K562 (cell line): ENCODE data around the gene PDE1C. TPM values are rescaled to one million over a fixed set of nuclear protein-coding genes. Genes with fewer than 3 reads are reported as not detected.

Source experiments
- ATAC-seq: fragments of 200-7000 bp; cut with Tn5 transposase; 3 replicates; pipeline ENCODE4 v1.9.1; 2020; ENCODE audit warnings: moderate library complexity
- BruUV-seq: library from RNA; stranded (reverse); fragments of 400-500 nt; replicated peaks from 2 replicates; lab custom pipeline; 2021; lab: Mats Ljungman, UMichigan
- CTCF ChIA-PET: fragments of 300-600 bp; formaldehyde crosslinking; extraction: SDS; loops from one replicate; lab custom pipeline; 2021; ENCODE audit warnings: low intra/inter-chr PET ratio; lab: Yijun Ruan, JAX
- POLR2A ChIA-PET: fragments of 300-600, 350-650 bp; sonication (Branson Sonifier 250); formaldehyde crosslinking; extraction: SDS; loops from one replicate; lab custom pipeline; 2021; ENCODE audit warnings: antibody characterized with exemption, inconsistent platforms; lab: Yijun Ruan, JAX
- DNase-seq, 4 experiments: peaks; one replicate each; pipeline versions ENCODE4 v3.0.0 to v3.0.0-alpha.2; 2011 to 2018; ENCODE audit warnings: low spot score in 3 of 4, mixed read lengths in 3 of 4; ENCODE audit errors: extremely low read depth in 1 of 4
- FAIRE-seq: peaks from 2 replicates; lab custom pipeline; 2011; peaks lifted over from hg19 to GRCh38; lab: Jason Lieb, UNC
- H2AFZ ChIP-seq: 2 replicates; pipeline ENCODE4 v1.6.0; 2011; ENCODE audit warnings: low read depth, low read length, control low read depth, inconsistent platforms
- H3K27ac ChIP-seq: fragments of 200-600 bp; 3 replicates; pipeline ENCODE4 v1.8.0; 2011; ENCODE audit warnings: low read depth, mild to moderate bottlenecking, control low read depth, inconsistent platforms, low read length, moderate library complexity, mixed read lengths; ENCODE audit errors: extremely low read depth
- H3K27me3 ChIP-seq, 2 experiments: fragments of 300-600 bp in 1 of 2; 2 replicates in 1 of 2; 3 replicates in 1 of 2; pipeline versions ENCODE4 v1.6.0 to v1.8.0; 2011; ENCODE audit warnings: inconsistent platforms in 2 of 2, low read length in 2 of 2, mild to moderate bottlenecking in 1 of 2, mixed read lengths in 1 of 2, moderate library complexity in 1 of 2; ENCODE audit not compliant: control insufficient read depth in 2 of 2, insufficient read depth in 2 of 2
- H3K36me3 ChIP-seq: fragments of 300-600 bp; 3 replicates; pipeline ENCODE4 v1.8.0; 2011; ENCODE audit warnings: mild to moderate bottlenecking, low read length, inconsistent platforms; ENCODE audit not compliant: control insufficient read depth, insufficient read depth
- H3K4me1 ChIP-seq, 2 experiments: fragments of 200-600 bp in 1 of 2; replicated peaks in 1 of 2; 2 replicates in 1 of 2; 3 replicates in 1 of 2; pipeline versions ENCODE4 v1.5.1 to v1.8.0; 2011; ENCODE audit warnings: inconsistent platforms in 2 of 2, low read length in 2 of 2, mild to moderate bottlenecking in 1 of 2, mixed read lengths in 1 of 2, moderate library complexity in 1 of 2; ENCODE audit not compliant: control insufficient read depth in 2 of 2, insufficient read depth in 2 of 2
- H3K4me2 ChIP-seq: 2 replicates; pipeline ENCODE4 v1.6.1; 2011; ENCODE audit warnings: low read length, control low read depth, inconsistent platforms, mixed read lengths; ENCODE audit not compliant: insufficient read depth
- H3K4me3 ChIP-seq: fragments of 200-600 bp; sonication (generic), shearing (Covaris generic); 2 replicates; pipeline ENCODE4 v1.5.1; 2016; ENCODE audit warnings: control low read depth, inconsistent platforms
- H3K79me2 ChIP-seq: fragments of 200-600 bp; 3 replicates; pipeline ENCODE4 v1.8.0; 2011; ENCODE audit warnings: low read length, inconsistent platforms; ENCODE audit not compliant: control insufficient read depth, insufficient read depth
- H3K9ac ChIP-seq, 2 experiments: 2 replicates each; pipeline versions ENCODE4 v1.6.0 to v1.6.1; 2011; ENCODE audit warnings: low read depth in 2 of 2, low read length in 2 of 2, control low read depth in 1 of 2, inconsistent platforms in 1 of 2, mild to moderate bottlenecking in 1 of 2, mixed read lengths in 1 of 2; ENCODE audit not compliant: insufficient read depth in 1 of 2
- H3K9me1 ChIP-seq: one replicate; pipeline ENCODE4 v1.6.0; 2011; ENCODE audit warnings: inconsistent platforms, mild to moderate bottlenecking, low read length, moderate library complexity; ENCODE audit not compliant: control insufficient read depth, insufficient read depth
- H3K9me3 ChIP-seq: replicated peaks from 2 replicates; pipeline ENCODE4 v1.5.1; 2011; ENCODE audit warnings: low read depth, low read length, inconsistent platforms; ENCODE audit not compliant: control insufficient read depth, insufficient read depth
- H4K20me1 ChIP-seq: replicated peaks from 2 replicates; pipeline ENCODE4 v1.6.1; 2011; ENCODE audit warnings: low read length, inconsistent platforms, mixed read lengths; ENCODE audit not compliant: control insufficient read depth, insufficient read depth
- FOXM1 ChIP-seq, 2 experiments: fragments of 450-650 bp in 1 of 2; sonication (generic) in 1 of 2; formaldehyde crosslinking in 1 of 2; IDR thresholded peaks; 2 replicates each; pipeline versions ENCODE4 v1.6.1 to v1.9.0; 2017 to 2022; ENCODE audit warnings: low read depth in 2 of 2, mild to moderate bottlenecking in 2 of 2, missing genetic modification reagents in 1 of 2, moderate library complexity in 1 of 2
- NFIX ChIP-seq: fragments of 250-450 bp; sonication (Bioruptor Pico); IDR thresholded peaks from 2 replicates; pipeline ENCODE4 v1.4.0; 2020; ENCODE audit warnings: low read depth, mild to moderate bottlenecking, moderate library complexity
- POLR2AphosphoS2 ChIP-seq: IDR thresholded peaks from 2 replicates; pipeline ENCODE4 v1.6.1; 2012; ENCODE audit warnings: low read length, improper control_type of control experiment
- SMC3 ChIP-seq: conservative IDR thresholded peaks from 2 replicates; pipeline ENCODE4 v1.6.1; 2011; ENCODE audit warnings: low read depth, low read length, improper control_type of control experiment; ENCODE audit not compliant: insufficient read depth
- SREBF1 ChIP-seq: fragments of 150-350 bp; IDR thresholded peaks from 2 replicates; pipeline ENCODE4 v1.6.1; 2014; ENCODE audit warnings: antibody characterized with exemption, low read depth, low read length, borderline replicate concordance
- TAL1 ChIP-seq: fragments of 450-650 bp; IDR thresholded peaks from 2 replicates; pipeline ENCODE4 v1.6.1; 2016; ENCODE audit warnings: mild to moderate bottlenecking
- TARDBP ChIP-seq: fragments of 450-650 bp; IDR thresholded peaks from 2 replicates; pipeline ENCODE4 v1.6.1; 2016
- U2AF2 ChIP-seq: fragments of 200-400 bp; formaldehyde crosslinking; optimal IDR thresholded peaks from 2 replicates; pipeline ENCODE3; 2017; ENCODE audit warnings: low read depth, mild to moderate bottlenecking, low read length
- YBX1 ChIP-seq: fragments of 450-650 bp; IDR thresholded peaks from 2 replicates; pipeline ENCODE4 v1.7.1; 2016; ENCODE audit warnings: mild to moderate bottlenecking
- ZNF134 ChIP-seq: fragments of 250-450 bp; sonication (Bioruptor Pico); conservative IDR thresholded peaks from 2 replicates; pipeline ENCODE4 v1.4.0; 2020
- ZNF239 ChIP-seq: fragments of 250-450 bp; sonication (Bioruptor Pico); IDR thresholded peaks from 2 replicates; pipeline ENCODE4 v1.4.0; 2020; ENCODE audit warnings: mild to moderate bottlenecking
- ZNF699 ChIP-seq: fragments of 250-450 bp; sonication (Bioruptor Pico); IDR thresholded peaks from 2 replicates; pipeline ENCODE4 v1.8.0; 2021; ENCODE audit warnings: mild to moderate bottlenecking, moderate library complexity; ENCODE audit not compliant: insufficient replicate concordance
- WGBS: fragments of 100-300 bp; shearing (Covaris generic); methylation state at CpG from one replicate; pipeline ENCODE4 v1.1.6; 2016; ENCODE audit warnings: low coverage, mixed read lengths; ENCODE audit not compliant: insufficient coverage; ENCODE audit errors: missing lambda C conversion rate; 5-methylcytosine and 5-hydroxymethylcytosine counted together
- in situ Hi-C: fragments of 300-500 bp; cut with MboI; formaldehyde crosslinking; loops from 4 replicates; pipeline ENCODE4 v1.15.0; 2018; ENCODE audit warnings: inconsistent platforms, mixed read lengths
- intact Hi-C: fragments of 100-400 bp; cut with micrococcal nuclease; formaldehyde crosslinking; loops from 2 replicates; pipeline ENCODE4 v1.14.2; 2022
- polyA plus RNA-seq, 8 experiments: library from polyadenylated mRNA; depleted of rRNA in 4 of 8; stranded (reverse) in 5 of 8; unstranded in 3 of 8; fragments of >200 nt; fragmentation: Nextera tagmentation in 2 of 8; fragmentation: Illumina TruSeq in 1 of 8; extraction: Ambion mirVana in 2 of 8; extraction: Trizol in 1 of 8; gene quantifications; 2 replicates each; pipeline versions ENCODE4 v1.2.1 to v1.2.3, GENCODE V29; 2011 to 2014; ENCODE audit warnings: inconsistent platforms in 1 of 8, missing spikeins in 1 of 8
- total RNA-seq, 7 experiments: library from RNA; depleted of rRNA in 6 of 7; stranded (reverse); fragments of >200 nt in 6 of 7; fragmentation: Illumina TruSeq in 2 of 7; extraction: Trizol in 2 of 7; gene quantifications; 2 replicates each; pipeline versions ENCODE4 v1.2.1 to v1.2.3, GENCODE V29; 2011 to 2021; ENCODE audit warnings: low replicate concordance in 1 of 7
- TF ChIP-seq, protein P1 (sequence below): fragments of 450-650 bp; IDR thresholded peaks from 2 replicates; pipeline ENCODE4 v1.6.1; 2016
- TF ChIP-seq, protein P2 (sequence below): fragments of 450-650 bp; IDR thresholded peaks from 2 replicates; pipeline ENCODE4 v1.6.1; 2016; ENCODE audit warnings: mild to moderate bottlenecking
- TF ChIP-seq, protein P3 (sequence below): fragments of 450-650 bp; IDR thresholded peaks from one replicate; pipeline ENCODE4 v1.6.1; 2018; ENCODE audit warnings: mild to moderate bottlenecking, moderate library complexity; ENCODE audit not compliant: partially characterized antibody
- TF ChIP-seq, protein P4 (sequence below): sonication (generic); formaldehyde crosslinking; IDR thresholded peaks from 2 replicates; pipeline ENCODE4 v1.8.1; 2022; ENCODE audit warnings: missing genetic modification reagents
- TF ChIP-seq, protein P5 (sequence below): fragments of 250-450 bp; sonication (Bioruptor Pico); IDR thresholded peaks from 2 replicates; pipeline ENCODE4 v1.8.0; 2022; ENCODE audit warnings: moderate library complexity, mild to moderate bottlenecking, inconsistent platforms

PDE1C gene
- total and polyA plus RNA-seq, 9 of the 15 experiments (the other 6 are each of a cell fraction or from before 2014, with no cell fraction given), result under 0.01 to 0.01 TPM; not detected in 7

DNA sequence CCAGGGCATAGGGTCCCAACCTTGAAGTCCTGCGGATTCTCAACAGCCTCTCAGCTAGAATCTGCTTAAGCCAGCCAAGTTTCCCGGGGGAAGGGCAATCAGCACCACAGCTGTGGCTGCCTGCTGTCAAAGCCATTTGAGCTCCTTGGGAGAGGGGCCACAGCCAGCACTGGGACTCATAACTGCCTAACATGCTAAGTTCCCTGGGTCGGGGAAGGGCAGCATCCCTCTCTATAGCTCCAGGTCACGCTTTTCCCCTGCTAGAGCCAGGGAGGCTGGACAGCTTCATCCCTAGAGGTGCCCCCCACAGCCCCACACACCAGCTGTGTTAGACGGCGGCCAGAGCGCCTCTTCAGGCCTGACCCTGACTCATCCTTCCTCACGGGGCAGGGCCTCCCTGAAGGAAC, 49.6 kb upstream of the PDE1C start:
- intact Hi-C loops, result no loop called here
- Histone ChIP-seq H3K4me3 (no peak overlapping the region), H3K27ac (no peak overlapping the region), H3K4me2 (no peak overlapping the region), H2AFZ (no peak overlapping the region), H3K4me1 (no peaks in the 10 kb centered on the region), H3K9me1 (no peaks in the 10 kb centered on the region), H3K36me3 (no peaks in the 10 kb centered on the region), H4K20me1 (no peaks in the 10 kb centered on the region), H3K9me3 (no peaks in the 10 kb centered on the region), H3K27me3 (no peaks in the 10 kb centered on the region), H3K79me2 (no peaks in the 10 kb centered on the region), H3K9ac (no peak overlapping the region)
- 0% methylated on average over 8 of the region's 8 CpGs for WGBS
- ChIA-PET CTCF (no interaction called here), POLR2A (interaction anchor here (0.6 kb wide), 1 partner anchor 71 kb away, joined by 4 read pairs; no protein-coding TSS in a partner anchor)
- in situ Hi-C loops, result no loop called here
- DNase-seq, result no peak
- FAIRE-seq, result no peak
- no TSS peak for BruUV-seq
- no peak for ATAC-seq
- TF ChIP-seq YBX1, result no peak
- no peak for TF ChIP-seq ZNF239 (CRISPR knock-in tag)
- TF ChIP-seq, protein P1, sequence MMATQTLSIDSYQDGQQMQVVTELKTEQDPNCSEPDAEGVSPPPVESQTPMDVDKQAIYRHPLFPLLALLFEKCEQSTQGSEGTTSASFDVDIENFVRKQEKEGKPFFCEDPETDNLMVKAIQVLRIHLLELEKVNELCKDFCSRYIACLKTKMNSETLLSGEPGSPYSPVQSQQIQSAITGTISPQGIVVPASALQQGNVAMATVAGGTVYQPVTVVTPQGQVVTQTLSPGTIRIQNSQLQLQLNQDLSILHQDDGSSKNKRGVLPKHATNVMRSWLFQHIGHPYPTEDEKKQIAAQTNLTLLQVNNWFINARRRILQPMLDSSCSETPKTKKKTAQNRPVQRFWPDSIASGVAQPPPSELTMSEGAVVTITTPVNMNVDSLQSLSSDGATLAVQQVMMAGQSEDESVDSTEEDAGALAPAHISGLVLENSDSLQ, result no peak
- TF ChIP-seq FOXM1 (IDR thresholded peaks at IDR 0.05; ENCODE audit: low read depth), result no peak
- TF ChIP-seq FOXM1 (CRISPR knock-in tag; IDR thresholded peaks at IDR 0.05; ENCODE audit: low read depth), result no peak
- TF ChIP-seq U2AF2, result no peak
- no peak for TF ChIP-seq TAL1
- TF ChIP-seq, protein P2, sequence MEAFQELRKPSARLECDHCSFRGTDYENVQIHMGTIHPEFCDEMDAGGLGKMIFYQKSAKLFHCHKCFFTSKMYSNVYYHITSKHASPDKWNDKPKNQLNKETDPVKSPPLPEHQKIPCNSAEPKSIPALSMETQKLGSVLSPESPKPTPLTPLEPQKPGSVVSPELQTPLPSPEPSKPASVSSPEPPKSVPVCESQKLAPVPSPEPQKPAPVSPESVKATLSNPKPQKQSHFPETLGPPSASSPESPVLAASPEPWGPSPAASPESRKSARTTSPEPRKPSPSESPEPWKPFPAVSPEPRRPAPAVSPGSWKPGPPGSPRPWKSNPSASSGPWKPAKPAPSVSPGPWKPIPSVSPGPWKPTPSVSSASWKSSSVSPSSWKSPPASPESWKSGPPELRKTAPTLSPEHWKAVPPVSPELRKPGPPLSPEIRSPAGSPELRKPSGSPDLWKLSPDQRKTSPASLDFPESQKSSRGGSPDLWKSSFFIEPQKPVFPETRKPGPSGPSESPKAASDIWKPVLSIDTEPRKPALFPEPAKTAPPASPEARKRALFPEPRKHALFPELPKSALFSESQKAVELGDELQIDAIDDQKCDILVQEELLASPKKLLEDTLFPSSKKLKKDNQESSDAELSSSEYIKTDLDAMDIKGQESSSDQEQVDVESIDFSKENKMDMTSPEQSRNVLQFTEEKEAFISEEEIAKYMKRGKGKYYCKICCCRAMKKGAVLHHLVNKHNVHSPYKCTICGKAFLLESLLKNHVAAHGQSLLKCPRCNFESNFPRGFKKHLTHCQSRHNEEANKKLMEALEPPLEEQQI, result no peak
- TF ChIP-seq SMC3, result no peak
- TF ChIP-seq SREBF1, result no peak
- TF ChIP-seq, protein P3, sequence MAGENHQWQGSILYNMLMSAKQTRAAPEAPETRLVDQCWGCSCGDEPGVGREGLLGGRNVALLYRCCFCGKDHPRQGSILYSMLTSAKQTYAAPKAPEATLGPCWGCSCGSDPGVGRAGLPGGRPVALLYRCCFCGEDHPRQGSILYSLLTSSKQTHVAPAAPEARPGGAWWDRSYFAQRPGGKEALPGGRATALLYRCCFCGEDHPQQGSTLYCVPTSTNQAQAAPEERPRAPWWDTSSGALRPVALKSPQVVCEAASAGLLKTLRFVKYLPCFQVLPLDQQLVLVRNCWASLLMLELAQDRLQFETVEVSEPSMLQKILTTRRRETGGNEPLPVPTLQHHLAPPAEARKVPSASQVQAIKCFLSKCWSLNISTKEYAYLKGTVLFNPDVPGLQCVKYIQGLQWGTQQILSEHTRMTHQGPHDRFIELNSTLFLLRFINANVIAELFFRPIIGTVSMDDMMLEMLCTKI, result no peak
- TF ChIP-seq ZNF134 (CRISPR knock-in tag), result no peak
- TF ChIP-seq POLR2AphosphoS2, result no peak
- no peak for TF ChIP-seq NFIX (CRISPR knock-in tag)
- no peak for TF ChIP-seq TARDBP
- TF ChIP-seq ZNF699 (CRISPR knock-in tag), result no peak
- TF ChIP-seq, protein P4, sequence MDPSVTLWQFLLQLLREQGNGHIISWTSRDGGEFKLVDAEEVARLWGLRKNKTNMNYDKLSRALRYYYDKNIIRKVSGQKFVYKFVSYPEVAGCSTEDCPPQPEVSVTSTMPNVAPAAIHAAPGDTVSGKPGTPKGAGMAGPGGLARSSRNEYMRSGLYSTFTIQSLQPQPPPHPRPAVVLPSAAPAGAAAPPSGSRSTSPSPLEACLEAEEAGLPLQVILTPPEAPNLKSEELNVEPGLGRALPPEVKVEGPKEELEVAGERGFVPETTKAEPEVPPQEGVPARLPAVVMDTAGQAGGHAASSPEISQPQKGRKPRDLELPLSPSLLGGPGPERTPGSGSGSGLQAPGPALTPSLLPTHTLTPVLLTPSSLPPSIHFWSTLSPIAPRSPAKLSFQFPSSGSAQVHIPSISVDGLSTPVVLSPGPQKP (CRISPR knock-in tag), result no peak
- TF ChIP-seq, protein P5, sequence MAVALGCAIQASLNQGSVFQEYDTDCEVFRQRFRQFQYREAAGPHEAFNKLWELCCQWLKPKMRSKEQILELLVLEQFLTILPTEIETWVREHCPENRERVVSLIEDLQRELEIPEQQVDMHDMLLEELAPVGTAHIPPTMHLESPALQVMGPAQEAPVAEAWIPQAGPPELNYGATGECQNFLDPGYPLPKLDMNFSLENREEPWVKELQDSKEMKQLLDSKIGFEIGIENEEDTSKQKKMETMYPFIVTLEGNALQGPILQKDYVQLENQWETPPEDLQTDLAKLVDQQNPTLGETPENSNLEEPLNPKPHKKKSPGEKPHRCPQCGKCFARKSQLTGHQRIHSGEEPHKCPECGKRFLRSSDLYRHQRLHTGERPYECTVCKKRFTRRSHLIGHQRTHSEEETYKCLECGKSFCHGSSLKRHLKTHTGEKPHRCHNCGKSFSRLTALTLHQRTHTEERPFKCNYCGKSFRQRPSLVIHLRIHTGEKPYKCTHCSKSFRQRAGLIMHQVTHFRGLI (CRISPR knock-in tag), result no peak
